GM18508 (cell line): Measurements from ENCODE around the gene ANKS1A.

Source experiments
- ATAC-seq: cut with Tn5 transposase; IDR thresholded peaks from one replicate; pipeline ENCODE4 v1.9.1; 2021; ENCODE audit warnings: moderate number of reproducible peaks; ENCODE audit not compliant: insufficient read depth, unreplicated experiment

The ANKS1A gene

GRCh38 chr6:34953061-34954025 lies 64.3 kb downstream of the ANKS1A start:
- no peak for ATAC-seq

GRCh38 chr6:34955442-34955841 lies 66.4 kb downstream of the ANKS1A start:
- ATAC-seq = no peak

GRCh38 chr6:34957231-34957783 lies 68.3 kb downstream of the ANKS1A start:
- no peak for ATAC-seq

- ATAC-seq = no peak
Measured at GRCh38 chr6:34958734-34959133, 69.7 kb downstream of the ANKS1A start.

- no peak for ATAC-seq
Measured at GRCh38 chr6:34959224-34959623, 70.2 kb downstream of the ANKS1A start.

GRCh38 chr6:34961082-34961481 lies 72.0 kb downstream of the ANKS1A start:
- ATAC-seq = no peak

- ATAC-seq = no peak
Measured at GRCh38 chr6:34961574-34961973, 72.5 kb downstream of the ANKS1A start.

- no peak for ATAC-seq
Measured at GRCh38 chr6:34964564-34964963, 75.5 kb downstream of the ANKS1A start.

- ATAC-seq = no peak
Measured at GRCh38 chr6:34967461-34967860, 78.4 kb downstream of the ANKS1A start.

GRCh38 chr6:34969662-34970265 lies 80.7 kb downstream of the ANKS1A start:
- ATAC-seq = no peak

- no peak for ATAC-seq
Measured at GRCh38 chr6:34970488-34970887, 81.4 kb downstream of the ANKS1A start.

GRCh38 chr6:34970957-34971356 lies 81.9 kb downstream of the ANKS1A start:
- no peak for ATAC-seq

GRCh38 chr6:34973547-34974248 lies 84.6 kb downstream of the ANKS1A start:
- ATAC-seq = no peak

GRCh38 chr6:34974249-34974642 lies 85.2 kb downstream of the ANKS1A start:
- ATAC-seq = no peak

GRCh38 chr6:34976239-34976638 lies 87.2 kb downstream of the ANKS1A start:
- no peak for ATAC-seq

GRCh38 chr6:34979218-34979617 lies 90.2 kb downstream of the ANKS1A start:
- no peak for ATAC-seq

- no peak for ATAC-seq
Measured at GRCh38 chr6:34979994-34980393, 90.9 kb downstream of the ANKS1A start.

GRCh38 chr6:34981366-34981765 lies 92.3 kb downstream of the ANKS1A start:
- no peak for ATAC-seq

GRCh38 chr6:34981951-34982350 lies 92.9 kb downstream of the ANKS1A start:
- no peak for ATAC-seq

GRCh38 chr6:34982424-34982852 lies 93.4 kb downstream of the ANKS1A start:
- ATAC-seq = no peak

GRCh38 chr6:34984416-34984815 lies 95.4 kb downstream of the ANKS1A start:
- ATAC-seq = no peak
